H1 (cell line): ENCODE data around the gene MEF2C. TPM values are rescaled to one million over a fixed set of nuclear protein-coding genes. Genes with fewer than 3 reads are reported as not detected.
A peak's percentile ranks its signal among the peaks of the same experiment; 100 is the strongest.

Source experiments
- CTCF ChIA-PET: fragments of 300-600 bp; sonication (Branson Sonifier 250); formaldehyde crosslinking; loops from one replicate; lab custom pipeline; 2021; ENCODE audit not compliant: partially characterized antibody; lab: Charles Lee
- POLR2A ChIA-PET: fragments of 300-600 bp; sonication (Branson Sonifier 250); formaldehyde crosslinking; loops from one replicate; lab custom pipeline; 2021; ENCODE audit warnings: inconsistent platforms; ENCODE audit not compliant: partially characterized antibody; lab: Charles Lee
- DNase-seq, 2 experiments: peaks; one replicate each; pipeline versions ENCODE4 v3.0.0 to v3.0.0-alpha.2; 2010 to 2022; ENCODE audit warnings: low spot score in 2 of 2, low read depth in 1 of 2, mixed read lengths in 1 of 2
- FAIRE-seq: peaks from 2 replicates; lab custom pipeline; 2011; peaks lifted over from hg19 to GRCh38; lab: Jason Lieb, UNC
- H2AFZ ChIP-seq: 2 replicates; pipeline ENCODE4 v1.8.1; 2012; ENCODE audit warnings: low read length, inconsistent platforms
- H2AK5ac ChIP-seq: 2 replicates; pipeline ENCODE4 v1.6.1; 2013; ENCODE audit warnings: low read depth, low read length
- H2BK120ac ChIP-seq: replicated peaks from 2 replicates; pipeline ENCODE3; 2013; ENCODE audit warnings: low read depth, low read length, inconsistent platforms
- H2BK12ac ChIP-seq: 2 replicates; pipeline ENCODE4 v1.6.1; 2013; ENCODE audit warnings: low read depth, low read length
- H2BK15ac ChIP-seq: 2 replicates; pipeline ENCODE4 v1.6.1; 2013; ENCODE audit warnings: low read length
- H2BK20ac ChIP-seq: 2 replicates; pipeline ENCODE4 v1.6.1; 2013; ENCODE audit warnings: low read length
- H2BK5ac ChIP-seq: 2 replicates; pipeline ENCODE4 v1.6.1; 2013; ENCODE audit warnings: low read depth, low read length
- H3K14ac ChIP-seq: 2 replicates; pipeline ENCODE4 v1.6.1; 2013; ENCODE audit warnings: inconsistent platforms; ENCODE audit not compliant: insufficient read length
- H3K18ac ChIP-seq: 2 replicates; pipeline ENCODE4 v1.6.1; 2013; ENCODE audit warnings: low read length; ENCODE audit errors: extremely low read depth
- H3K23ac ChIP-seq: 2 replicates; pipeline ENCODE4 v1.6.1; 2013; ENCODE audit warnings: inconsistent platforms; ENCODE audit not compliant: insufficient read length
- H3K23me2 ChIP-seq: 2 replicates; pipeline ENCODE4 v1.6.1; 2013; ENCODE audit warnings: low read depth, low read length
- H3K27ac ChIP-seq: 2 replicates; pipeline ENCODE4 v1.6.1; 2011; ENCODE audit warnings: low read depth, low read length, inconsistent platforms
- H3K27me3 ChIP-seq, 4 experiments: replicated peaks in 1 of 4; 1 replicate in 1 of 4; 2 replicates in 3 of 4; pipeline versions ENCODE4 v1.6.1 to v1.8.1; 2011 to 2013; ENCODE audit warnings: low read length in 3 of 4, mild to moderate bottlenecking in 3 of 4, inconsistent platforms in 2 of 4, mixed read lengths in 2 of 4, moderate library complexity in 1 of 4; ENCODE audit not compliant: control insufficient read depth in 3 of 4, insufficient read depth in 3 of 4; ENCODE audit errors: extremely low read depth in 1 of 4
- H3K36me3 ChIP-seq, 4 experiments: 2 replicates each; pipeline versions ENCODE4 v1.6.1 to v1.8.1; 2011 to 2013; ENCODE audit warnings: mild to moderate bottlenecking in 4 of 4, low read length in 3 of 4, moderate library complexity in 2 of 4, control low read depth in 1 of 4, inconsistent platforms in 1 of 4; ENCODE audit not compliant: insufficient read depth in 4 of 4, control insufficient read depth in 2 of 4
- H3K4ac ChIP-seq: replicated peaks from 2 replicates; pipeline ENCODE3; 2013; ENCODE audit warnings: low read length, low read depth, mixed read lengths, inconsistent platforms; ENCODE audit not compliant: insufficient read length
- H3K4me1 ChIP-seq, 4 experiments: replicated peaks in 1 of 4; 1 replicate in 1 of 4; 2 replicates in 3 of 4; pipeline versions ENCODE4 v1.6.1 to v1.8.1; 2011 to 2013; ENCODE audit warnings: low read length in 3 of 4, inconsistent platforms in 2 of 4, mixed read lengths in 1 of 4; ENCODE audit not compliant: insufficient read depth in 4 of 4, control insufficient read depth in 3 of 4
- H3K4me2 ChIP-seq, 2 experiments: 2 replicates each; pipeline versions ENCODE4 v1.6.1 to v1.8.1; 2011 to 2013; ENCODE audit warnings: low read depth in 2 of 2, low read length in 2 of 2, control low read depth in 1 of 2, inconsistent platforms in 1 of 2, mild to moderate bottlenecking in 1 of 2; ENCODE audit not compliant: insufficient read depth in 1 of 2
- H3K4me3 ChIP-seq, 4 experiments: fragments of 200-600, 300-600 bp in 1 of 4; sonication (generic), shearing (Covaris generic), sonication (Bioruptor Twin) in 1 of 4; 2 replicates each; pipeline versions ENCODE4 v1.5.1 to v1.8.1; 2011 to 2016; ENCODE audit warnings: low read length in 4 of 4, low read depth in 3 of 4, control low read depth in 2 of 4, inconsistent platforms in 2 of 4, mild to moderate bottlenecking in 2 of 4, mixed read lengths in 1 of 4, moderate library complexity in 1 of 4; ENCODE audit not compliant: insufficient read depth in 2 of 4; ENCODE audit errors: extremely low read depth in 1 of 4
- H3K56ac ChIP-seq: replicated peaks from 2 replicates; pipeline ENCODE3; 2013; ENCODE audit warnings: low read depth, mild to moderate bottlenecking, mixed read lengths, low read length, inconsistent platforms; ENCODE audit not compliant: insufficient read length
- H3K79me1 ChIP-seq: 2 replicates; pipeline ENCODE4 v1.6.1; 2013; ENCODE audit warnings: low read depth, low read length, control low read depth
- H3K79me2 ChIP-seq, 2 experiments: 2 replicates each; pipeline versions ENCODE4 v1.6.1 to v1.8.1; 2012 to 2013; ENCODE audit warnings: low read length in 2 of 2, mild to moderate bottlenecking in 2 of 2, inconsistent platforms in 1 of 2; ENCODE audit not compliant: insufficient read depth in 2 of 2, control insufficient read depth in 1 of 2
- H3K9ac ChIP-seq, 4 experiments: replicated peaks in 1 of 4; 1 replicate in 1 of 4; 2 replicates in 3 of 4; pipeline versions ENCODE4 v1.6.1 to v1.8.1; 2011 to 2013; ENCODE audit warnings: low read depth in 3 of 4, low read length in 3 of 4, control low read depth in 2 of 4, mild to moderate bottlenecking in 2 of 4, moderate library complexity in 2 of 4, inconsistent platforms in 1 of 4; ENCODE audit errors: extremely low read depth in 1 of 4
- H3K9me3 ChIP-seq, 2 experiments: 2 replicates each; pipeline versions ENCODE4 v1.6.1 to v1.8.1; 2012 to 2013; ENCODE audit warnings: mild to moderate bottlenecking in 2 of 2, moderate library complexity in 2 of 2, control low read depth in 1 of 2, inconsistent platforms in 1 of 2, low read depth in 1 of 2, low read length in 1 of 2, mixed read lengths in 1 of 2; ENCODE audit not compliant: insufficient read depth in 2 of 2
- H4K20me1 ChIP-seq, 2 experiments: replicated peaks in 1 of 2; 2 replicates each; pipeline versions ENCODE3 to v1.8.1; 2011 to 2013; ENCODE audit warnings: inconsistent platforms in 2 of 2, low read length in 2 of 2, mild to moderate bottlenecking in 1 of 2; ENCODE audit not compliant: insufficient read depth in 2 of 2, control insufficient read depth in 1 of 2
- H4K5ac ChIP-seq: 2 replicates; pipeline ENCODE4 v1.6.1; 2013; ENCODE audit warnings: low read length, low read depth, mixed read lengths, inconsistent platforms; ENCODE audit not compliant: insufficient read length
- H4K8ac ChIP-seq: 2 replicates; pipeline ENCODE4 v1.8.0; 2013; ENCODE audit warnings: mild to moderate bottlenecking, moderate library complexity, low read length, inconsistent platforms; ENCODE audit not compliant: insufficient read depth; ENCODE audit errors: extremely low read depth
- H4K91ac ChIP-seq: replicated peaks from 2 replicates; pipeline ENCODE3; 2013; ENCODE audit warnings: low read length, mixed read lengths, inconsistent platforms; ENCODE audit not compliant: insufficient read length
- WGBS, 2 experiments: shearing (Covaris generic) in 1 of 2; methylation state at CpG; one replicate each; pipeline versions ENCODE4 v1.1.6 to v1.1.7; 2013 to 2015; ENCODE audit warnings: low lambda C conversion rate in 2 of 2, mixed read lengths in 2 of 2, inconsistent platforms in 1 of 2, low coverage in 1 of 2, missing lambda C conversion rate in 1 of 2; ENCODE audit not compliant: insufficient replicate concordance in 2 of 2, insufficient coverage in 1 of 2, insufficient read length in 1 of 2; ENCODE audit errors: extremely low coverage in 1 of 2, missing lambda C conversion rate in 1 of 2; 5-methylcytosine and 5-hydroxymethylcytosine counted together
- polyA plus RNA-seq, 7 experiments: library from polyadenylated mRNA; depleted of rRNA in 3 of 7; stranded (reverse) in 5 of 7; unstranded in 2 of 7; fragments of >200 nt in 5 of 7; fragments of 200-250 nt in 2 of 7; gene quantifications; 1 replicate in 5 of 7; 2 replicates in 1 of 7; 4 replicates in 1 of 7; pipeline versions ENCODE4 v1.2.1 to v1.2.3, GENCODE V29; 2011 to 2013; ENCODE audit warnings: missing spikeins in 2 of 7, mixed read lengths in 2 of 7
- total RNA-seq: library from RNA; stranded (reverse); fragmentation: NEBNext Ultra II Directional; extraction: Animal tissue kit (Norgen Biotek cat#: 25700); gene quantifications from 2 replicates; pipeline ENCODE4 v1.2.1, GENCODE V29; 2021

MEF2C gene
- total and polyA plus RNA-seq, 2 of the 8 experiments (the other 6 are each of a cell fraction or from before 2014, with no cell fraction given): 0.59 to 0.99 TPM

DNA sequence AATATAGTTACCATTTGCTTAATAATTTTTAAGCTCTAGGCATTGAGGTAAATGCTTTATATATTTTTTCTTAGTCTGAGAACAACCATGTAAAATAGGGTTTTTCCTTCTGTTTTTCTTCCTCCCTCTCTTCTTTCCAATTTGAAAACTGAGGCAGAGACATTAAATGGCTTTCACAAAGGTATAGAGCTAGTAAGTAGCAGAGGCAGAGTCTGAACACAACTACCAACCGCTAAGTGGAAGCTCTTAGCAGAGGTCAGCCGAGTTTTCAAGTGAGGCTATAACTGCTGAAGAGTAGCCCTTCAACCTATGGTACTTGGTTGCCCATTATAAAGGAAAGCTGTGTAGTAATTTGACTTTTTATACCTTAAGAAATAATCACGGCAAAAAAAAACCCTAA lies 187.1 kb downstream of the MEF2C start:
- H3K4ac ChIP-seq: no peak overlapping the region
- H3K9me3 ChIP-seq: no peaks in the 10 kb centered on the region; a peak in 1 of 4 replicates
- no peak overlapping the region for H2AK5ac ChIP-seq
- no peak overlapping the region for H3K23ac ChIP-seq
- H3K27ac ChIP-seq: no peak overlapping the region
- H4K8ac ChIP-seq: no peak overlapping the region
- peak overlapping the region in 1 of 4 experiments; percentile 12; a peak in 1 of 8 replicates for H3K4me3 ChIP-seq
- ChIA-PET POLR2A (interaction anchor here (0.7 to 1.1 kb wide), 2 partner anchors 15 to 24 kb away, joined by 3 to 4 read pairs; no protein-coding TSS in a partner anchor), CTCF (interaction anchor here (0.6 to 4.2 kb wide), 11 partner anchors 7 to 1779 kb away, joined by 3 to 25 read pairs (median 3); partner anchors contain the start of genes MBLAC2 and POLR3G)
- no peak overlapping the region for H2BK20ac ChIP-seq
- no peak overlapping the region for H4K91ac ChIP-seq
- peak overlapping the region in 1 of 2 experiments; percentile 95; a peak in 1 of 4 replicates for H3K4me2 ChIP-seq
- H4K20me1 ChIP-seq: peaks cover 0 to 10% of the 10 kb centered on the region in 2 experiments
- peaks cover 44 to 52% (median 48%) of the 10 kb centered on the region in 4 experiments for H3K27me3 ChIP-seq
- WGBS, 2 experiments: 20% methylated on average over 3 of the region's 3 CpGs; no CpG with 5 or more reads in 1 of the 2 experiments
- H3K18ac ChIP-seq: no peak overlapping the region
- H3K56ac ChIP-seq: no peak overlapping the region
- FAIRE-seq (peak; percentile 50), DNase-seq (no peak)
- H2BK15ac ChIP-seq: no peak overlapping the region
- no peak overlapping the region for H3K14ac ChIP-seq
- H3K79me2 ChIP-seq: no peaks in the 10 kb centered on the region
- peaks cover 5% of the 10 kb centered on the region; the same call in 1 of the 2 replicates for H3K23me2 ChIP-seq
- H2AFZ ChIP-seq: no peak overlapping the region
- no peak overlapping the region for H4K5ac ChIP-seq
- H2BK5ac ChIP-seq: no peak overlapping the region
- H2BK120ac ChIP-seq: no peak overlapping the region
- no peak overlapping the region for H3K9ac ChIP-seq
- no peak overlapping the region for H2BK12ac ChIP-seq
- H3K4me1 ChIP-seq: peaks cover 23 to 27% (median 25%) of the 10 kb centered on the region in 4 experiments
- H3K79me1 ChIP-seq: no peaks in the 10 kb centered on the region
- no peaks in the 10 kb centered on the region for H3K36me3 ChIP-seq
